Stimulated activated CD4-positive, alpha-beta T cell treated with anti-CD3 and anti-CD28 coated beads, Interleukin-12 subunit alpha, Interleukin-12 subunit beta, amount 100 ng/mL, for 4 hours (primary cell): ENCODE data around the gene KLF11.

Source experiments
- DNase-seq: peaks from one replicate; pipeline ENCODE4 v3.0.0-alpha.2; 2020

The KLF11 gene

GRCh38 chr2:10045561-10046355 is 2.4 kb downstream of the KLF11 start:
- DNase-seq = no peak

- DNase-seq = no peak
These were observed 3.6 kb downstream of the KLF11 start for GRCh38 chr2:10046931-10047330.

- DNase-seq = no peak
These were observed 4.5 kb downstream of the KLF11 start for GRCh38 chr2:10047616-10048500.

GRCh38 chr2:10048501-10049171 is 5.3 kb downstream of the KLF11 start:
- DNase-seq = no peak

- DNase-seq = no peak
These were observed 8.9 kb downstream of the KLF11 start for GRCh38 chr2:10052216-10052615.

GRCh38 chr2:10053351-10053750 is 10.0 kb downstream of the KLF11 start:
- no peak for DNase-seq

GRCh38 chr2:10054424-10054823 is 11.1 kb downstream of the KLF11 start:
- no peak for DNase-seq

- DNase-seq = no peak
These were observed 11.6 kb downstream of the KLF11 start for GRCh38 chr2:10054976-10055375.

GRCh38 chr2:10056439-10056838 is 13.1 kb downstream of the KLF11 start:
- no peak for DNase-seq

- no peak for DNase-seq
These were observed 14.1 kb downstream of the KLF11 start for GRCh38 chr2:10057231-10058107.

- no peak for DNase-seq
These were observed 15.1 kb downstream of the KLF11 start for GRCh38 chr2:10058251-10059015.

GRCh38 chr2:10059016-10059351 is 15.6 kb downstream of the KLF11 start:
- no peak for DNase-seq

GRCh38 chr2:10059552-10060335 is 16.4 kb downstream of the KLF11 start:
- no peak for DNase-seq

GRCh38 chr2:10061221-10061925 is 18.0 kb downstream of the KLF11 start:
- DNase-seq = no peak

GRCh38 chr2:10062931-10063365 is 19.6 kb downstream of the KLF11 start:
- DNase-seq = no peak

- DNase-seq = no peak
These were observed 20.2 kb downstream of the KLF11 start for GRCh38 chr2:10063566-10063965.

- DNase-seq = no peak
These were observed 21.8 kb downstream of the KLF11 start for GRCh38 chr2:10064932-10065772.

GRCh38 chr2:10065773-10066055 is 22.4 kb downstream of the KLF11 start:
- DNase-seq = no peak

GRCh38 chr2:10067330-10067729 is 24.0 kb downstream of the KLF11 start:
- no peak for DNase-seq

GRCh38 chr2:10067881-10068280 is 24.5 kb downstream of the KLF11 start:
- DNase-seq = no peak
